Stomach (tissue), 9 donors: Measurements from ENCODE around the gene SLC17A5. TPM values are rescaled to one million over a fixed set of nuclear protein-coding genes. Genes with fewer than 3 reads are reported as not detected.

Experiments used
- DNase-seq, 2 donors: peaks; one replicate each; pipeline versions ENCODE4 v3.0.0 to v3.0.0-alpha.2; 2013 to 2019
- H3K27ac ChIP-seq, 5 donors: fragments of 200-600 bp in 4 of 5; sonication (generic) in 4 of 5; one replicate each; pipeline ENCODE4 v1.5.1; 2013 to 2019; ENCODE audit warnings: mild to moderate bottlenecking in 1 of 5, moderate library complexity in 1 of 5
- H3K27me3 ChIP-seq, 3 donors: fragments of 200-600 bp; sonication (generic); one replicate each; pipeline ENCODE4 v1.5.1; 2017 to 2019; ENCODE audit warnings: mixed run types in 1 of 3
- H3K36me3 ChIP-seq, 4 donors: fragments of 200-600 bp; sonication (generic); 1 replicate in 3 of 4; 2 replicates in 1 of 4; pipeline ENCODE4 v1.5.1; 2016 to 2019
- H3K4me1 ChIP-seq, 4 donors: fragments of 200-600 bp; sonication (generic); one replicate each; pipeline ENCODE4 v1.5.1; 2016 to 2019
- H3K4me3 ChIP-seq, 4 donors: fragments of 200-600 bp; sonication (generic) in 3 of 4; one replicate each; pipeline ENCODE4 v1.5.1; 2016 to 2019; ENCODE audit warnings: mild to moderate bottlenecking in 1 of 4
- H3K9me3 ChIP-seq, 4 donors: fragments of 200-600 bp; sonication (generic); one replicate each; pipeline ENCODE4 v1.5.1; 2016 to 2019
- EP300 ChIP-seq: sonication (generic); formaldehyde crosslinking; IDR thresholded peaks from one replicate; pipeline ENCODE4 v1.6.1; 2017; ENCODE audit warnings: antibody characterized with exemption
- POLR2A ChIP-seq, 4 donors: fragments of 450-650 bp; IDR thresholded peaks; one replicate each; pipeline ENCODE4 v1.6.1; 2016; ENCODE audit warnings: antibody characterized with exemption in 4 of 4, control low read depth in 2 of 4, mild to moderate bottlenecking in 1 of 4, moderate library complexity in 1 of 4
- POLR2AphosphoS5 ChIP-seq, 3 donors: sonication (generic); formaldehyde crosslinking; IDR thresholded peaks; one replicate each; pipeline ENCODE4 v1.6.1; 2016; ENCODE audit warnings: antibody characterized with exemption in 3 of 3
- WGBS, 5 donors: extraction: QIAGEN DNeasy Blood & Tissue Kit in 3 of 5; methylation state at CpG; one replicate each; pipeline versions ENCODE4 v1.1.5 to v1.1.7; 2013 to 2018; 5-methylcytosine and 5-hydroxymethylcytosine counted together
- intact Hi-C: fragments of 100-400 bp; cut with DNase I; formaldehyde crosslinking; loops from one replicate; pipeline ENCODE4 v1.15.1; 2023; ENCODE audit warnings: low total_unique reads
- polyA plus RNA-seq, 3 donors: library from polyadenylated mRNA; stranded (reverse); fragments of 200-250 nt; gene quantifications; one replicate each; pipeline ENCODE4 v1.2.3, GENCODE V29; 2013
- total RNA-seq, 5 donors: library from RNA; depleted of rRNA; stranded (reverse); fragments of >200 nt; gene quantifications; one replicate each; pipeline versions ENCODE4 v1.1.0 to v1.2.3, GENCODE V29; 2014 to 2016
- TF ChIP-seq, protein P1 (sequence below), 7 experiments: fragments of 450-650 bp in 4 of 7; fragments of 200-600 bp in 3 of 7; sonication (generic) in 3 of 7; IDR thresholded peaks; one replicate each; pipeline ENCODE4 v1.5.1; 2016 to 2019; ENCODE audit warnings: antibody characterized with exemption in 7 of 7, control low read depth in 2 of 7, mild to moderate bottlenecking in 1 of 7
- donor health status: healthy with polysubstance abuse.
- donor health status: Bipolar disorder and iron deficiency.
- donor health status: healthy.

SLC17A5 gene
- total and polyA plus RNA-seq, 8 donors: 2.3 to 53.4 (median 8.8) TPM

- Histone ChIP-seq H3K36me3 (no peaks in the 10 kb centered on the region), H3K9me3 (peaks cover 0 to 14% (median 5%) of the 10 kb centered on the region in 4 donors), H3K4me3 (no peak overlapping the region), H3K27ac (no peak overlapping the region), H3K27me3 (no peaks in the 10 kb centered on the region), H3K4me1 (peaks cover 0 to 4% (median 0%) of the 10 kb centered on the region in 4 donors)
- no peak for TF ChIP-seq POLR2AphosphoS5 (IDR thresholded peaks at IDR 0.05)
- no peak for TF ChIP-seq EP300
- TF ChIP-seq, protein P1, sequence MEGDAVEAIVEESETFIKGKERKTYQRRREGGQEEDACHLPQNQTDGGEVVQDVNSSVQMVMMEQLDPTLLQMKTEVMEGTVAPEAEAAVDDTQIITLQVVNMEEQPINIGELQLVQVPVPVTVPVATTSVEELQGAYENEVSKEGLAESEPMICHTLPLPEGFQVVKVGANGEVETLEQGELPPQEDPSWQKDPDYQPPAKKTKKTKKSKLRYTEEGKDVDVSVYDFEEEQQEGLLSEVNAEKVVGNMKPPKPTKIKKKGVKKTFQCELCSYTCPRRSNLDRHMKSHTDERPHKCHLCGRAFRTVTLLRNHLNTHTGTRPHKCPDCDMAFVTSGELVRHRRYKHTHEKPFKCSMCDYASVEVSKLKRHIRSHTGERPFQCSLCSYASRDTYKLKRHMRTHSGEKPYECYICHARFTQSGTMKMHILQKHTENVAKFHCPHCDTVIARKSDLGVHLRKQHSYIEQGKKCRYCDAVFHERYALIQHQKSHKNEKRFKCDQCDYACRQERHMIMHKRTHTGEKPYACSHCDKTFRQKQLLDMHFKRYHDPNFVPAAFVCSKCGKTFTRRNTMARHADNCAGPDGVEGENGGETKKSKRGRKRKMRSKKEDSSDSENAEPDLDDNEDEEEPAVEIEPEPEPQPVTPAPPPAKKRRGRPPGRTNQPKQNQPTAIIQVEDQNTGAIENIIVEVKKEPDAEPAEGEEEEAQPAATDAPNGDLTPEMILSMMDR (IDR thresholded peaks at IDR 0.05): no peak
- TF ChIP-seq POLR2A (IDR thresholded peaks at IDR 0.05): no peak
- intact Hi-C loops: loop anchor here (10.0 kb wide), 1 partner anchor 56 kb away; no protein-coding TSS in a partner anchor
- WGBS, 5 donors: 66 to 73% (median 71%) methylated on average over 3 of the region's 3 CpGs
- DNase-seq: no peak
Measured at GRCh38 chr6:73679009-73679408, 25.2 kb upstream of the SLC17A5 start.

GRCh38 chr6:73675466-73676098 is 21.8 kb upstream of the SLC17A5 start:
- Histone ChIP-seq H3K27me3 (peaks cover 0 to 3% (median 0%) of the 10 kb centered on the region in 3 donors), H3K27ac (no peak overlapping the region), H3K4me1 (peaks cover 0 to 4% (median 0%) of the 10 kb centered on the region in 4 donors), H3K9me3 (no peaks in the 10 kb centered on the region), H3K36me3 (no peaks in the 10 kb centered on the region), H3K4me3 (no peak overlapping the region)
- intact Hi-C loops: loop anchor here (10.0 kb wide), 1 partner anchor 59 kb away; no protein-coding TSS in a partner anchor
- 39 to 46% (median 43%) methylated on average over 4 of the region's 4 CpGs for WGBS, 5 donors
- TF ChIP-seq POLR2A (IDR thresholded peaks at IDR 0.05) (no peak), POLR2AphosphoS5 (IDR thresholded peaks at IDR 0.05) (peak in 1 of 3 donors; percentile 69)
- TF ChIP-seq, protein P1 (IDR thresholded peaks at IDR 0.05): peak in 5 of 7 experiments; percentile 46 to 91 (median 76)
- DNase-seq: peak; percentile 77 to 90

DNA sequence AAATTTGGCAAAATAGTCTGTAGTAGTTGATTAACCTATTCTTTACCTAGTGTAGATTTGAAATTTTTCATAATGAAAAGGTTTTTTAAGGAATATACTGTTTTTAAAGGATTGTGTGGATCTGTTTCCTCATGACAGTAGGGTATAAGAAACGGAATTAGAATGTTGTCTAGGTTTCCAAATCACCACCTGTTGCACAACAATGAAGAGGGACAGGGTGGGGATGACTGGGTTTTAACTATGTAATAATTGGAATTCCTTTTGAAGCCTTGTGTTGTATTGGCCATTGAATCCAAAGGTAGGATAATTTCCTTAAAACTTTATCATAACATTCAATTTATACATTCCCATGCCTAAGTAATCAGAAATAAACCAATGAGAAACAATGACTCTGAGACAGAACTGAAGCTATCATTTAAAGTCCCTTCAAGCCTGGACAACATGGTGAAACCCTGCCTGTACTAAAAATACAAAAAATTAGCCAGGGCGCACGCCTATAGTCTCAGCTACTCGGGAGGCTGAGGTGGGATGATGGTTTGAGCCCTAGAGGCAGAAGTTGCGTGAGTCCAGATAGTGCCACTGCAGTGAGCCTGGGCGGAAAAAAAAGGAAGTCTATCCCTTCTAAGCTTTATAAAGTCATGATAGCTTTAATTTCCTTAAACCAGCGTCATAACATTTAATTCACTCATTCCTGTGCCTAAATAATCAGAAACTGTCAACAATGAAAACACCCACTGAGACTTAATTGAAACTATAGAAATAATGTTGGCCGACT is 18.3 kb upstream of the SLC17A5 start:
- intact Hi-C loops: loop anchor here (10.0 kb wide), 1 partner anchor 63 kb away; no protein-coding TSS in a partner anchor
- no peaks in the 10 kb centered on the region for H3K9me3 ChIP-seq
- no peaks in the 10 kb centered on the region for H3K36me3 ChIP-seq
- H3K27me3 ChIP-seq: peaks cover 0 to 5% (median 0%) of the 10 kb centered on the region in 3 donors
- WGBS, 5 donors: 79 to 91% (median 84%) methylated on average over 8 of the region's 8 CpGs
- no peak for DNase-seq
- H3K4me1 ChIP-seq: peaks cover 0 to 4% (median 0%) of the 10 kb centered on the region in 4 donors
- TF ChIP-seq EP300 (no peak), POLR2AphosphoS5 (IDR thresholded peaks at IDR 0.05) (no peak), POLR2A (IDR thresholded peaks at IDR 0.05) (no peak)
- TF ChIP-seq, protein P1 (IDR thresholded peaks at IDR 0.05): no peak
- no peak overlapping the region for H3K4me3 ChIP-seq
- no peak overlapping the region for H3K27ac ChIP-seq

DNA sequence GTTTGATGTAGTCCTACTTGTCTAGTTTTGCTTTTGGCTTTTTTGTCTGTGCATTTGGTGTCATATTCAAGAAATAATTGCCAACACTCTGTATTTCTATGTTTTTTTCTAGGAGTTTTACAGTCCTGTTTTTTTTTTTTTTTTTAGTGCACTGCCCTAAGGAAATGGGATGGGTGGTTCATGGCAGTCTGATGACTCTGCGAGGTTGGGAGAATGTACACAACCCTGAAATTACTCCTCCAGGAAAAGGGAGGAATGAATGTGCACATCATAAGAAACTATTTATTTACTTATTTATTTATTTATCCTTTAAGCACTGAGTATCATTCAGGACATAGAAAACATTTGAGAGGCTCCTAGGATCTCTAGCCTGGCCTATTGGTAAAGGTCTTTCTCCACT is 15.2 kb upstream of the SLC17A5 start:
- peaks cover 0 to 5% (median 0%) of the 10 kb centered on the region in 3 donors for H3K27me3 ChIP-seq
- TF ChIP-seq, protein P1 (IDR thresholded peaks at IDR 0.05): no peak
- no peak for TF ChIP-seq EP300
- TF ChIP-seq POLR2A (IDR thresholded peaks at IDR 0.05): no peak
- TF ChIP-seq POLR2AphosphoS5 (IDR thresholded peaks at IDR 0.05): no peak
- no peak overlapping the region for H3K27ac ChIP-seq
- WGBS, 5 donors: 68 to 96% (median 89%) methylated on average over 1 of the region's 1 CpG
- H3K4me1 ChIP-seq: peaks cover 0 to 7% (median 0%) of the 10 kb centered on the region in 4 donors
- H3K9me3 ChIP-seq: no peaks in the 10 kb centered on the region
- intact Hi-C loops: no loop called here
- H3K4me3 ChIP-seq: no peak overlapping the region
- no peaks in the 10 kb centered on the region for H3K36me3 ChIP-seq
- no peak for DNase-seq
